ENCODE data around the gene CD86. TPM values are rescaled to one million over a fixed set of nuclear protein-coding genes. Genes with fewer than 3 reads are reported as not detected.

Gene CD86
- total RNA-seq, 1 donor from 2014 or later = not detected

DNA sequence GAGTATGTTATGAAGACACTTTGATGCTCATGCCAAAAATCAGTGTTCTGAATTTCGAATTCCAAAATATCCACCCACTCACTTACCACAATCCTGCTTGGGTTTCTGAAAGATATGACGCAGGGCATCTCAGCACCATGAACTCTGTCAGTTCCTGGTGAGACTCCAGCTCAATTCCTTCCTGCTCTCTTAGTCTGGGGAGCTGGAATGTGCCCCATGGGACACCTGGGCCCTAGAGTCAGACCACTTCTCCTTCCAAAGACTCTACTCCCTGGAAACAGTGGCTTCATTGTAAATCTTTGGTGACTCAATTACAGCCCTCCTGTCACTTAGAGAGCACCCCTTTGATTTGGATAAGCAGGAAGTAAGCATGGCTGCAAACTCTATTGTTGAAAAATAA is 50.5 kb downstream of the CD86 start:
- Histone ChIP-seq H3K27ac (no peak overlapping the region), H3K27me3 (no peaks in the 10 kb centered on the region), H3K4me3 (no peak overlapping the region), H3K9me3 (no peaks in the 10 kb centered on the region), H3K36me3 (no peaks in the 10 kb centered on the region), H3K4me1 (no peaks in the 10 kb centered on the region)
- no peak for DNase-seq (ENCODE audit: low spot score in 2 of 2)
- intact Hi-C loops (cut with DNase I) = no loop called here
- no peak for TF ChIP-seq CTCF (IDR thresholded peaks at IDR 0.05)

DNA sequence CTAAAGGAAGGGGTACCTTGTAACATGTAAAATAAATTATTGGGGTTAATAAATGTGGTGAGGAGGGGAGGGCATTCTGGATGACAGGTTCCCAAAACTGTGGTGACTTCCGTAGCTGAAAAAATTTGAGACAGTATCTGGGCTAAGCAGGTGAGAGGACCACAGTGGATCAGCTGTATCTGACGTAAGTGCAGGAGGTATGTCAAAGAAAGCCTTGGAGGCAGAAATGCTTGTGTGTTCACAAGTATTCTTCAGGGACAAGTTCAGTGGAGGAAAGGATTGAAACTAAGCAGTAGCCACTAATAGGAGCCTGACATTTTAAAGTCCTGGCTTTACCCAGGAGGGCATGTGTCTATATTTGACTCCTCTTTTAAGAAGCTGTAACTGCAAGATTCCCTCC is 52.0 kb downstream of the CD86 start:
- H3K9me3 ChIP-seq = no peaks in the 10 kb centered on the region
- H3K27ac ChIP-seq = no peak overlapping the region
- H3K27me3 ChIP-seq = no peaks in the 10 kb centered on the region
- no peak overlapping the region for H3K4me3 ChIP-seq
- no peak for TF ChIP-seq CTCF (IDR thresholded peaks at IDR 0.05)
- H3K36me3 ChIP-seq = no peaks in the 10 kb centered on the region
- intact Hi-C loops (cut with DNase I) = no loop called here
- DNase-seq (ENCODE audit: low spot score in 2 of 2) = no peak
- no peaks in the 10 kb centered on the region for H3K4me1 ChIP-seq

GRCh38 chr3:122111974-122112373 is 56.8 kb downstream of the CD86 start:
- no peak overlapping the region for H3K4me3 ChIP-seq
- no peak for DNase-seq (ENCODE audit: low spot score in 2 of 2)
- H3K27me3 ChIP-seq = no peaks in the 10 kb centered on the region
- no peaks in the 10 kb centered on the region for H3K4me1 ChIP-seq
- no peaks in the 10 kb centered on the region for H3K36me3 ChIP-seq
- TF ChIP-seq CTCF (IDR thresholded peaks at IDR 0.05) = no peak
- H3K9me3 ChIP-seq = no peaks in the 10 kb centered on the region
- intact Hi-C loops (cut with DNase I) = no loop called here
- no peak overlapping the region for H3K27ac ChIP-seq

DNA sequence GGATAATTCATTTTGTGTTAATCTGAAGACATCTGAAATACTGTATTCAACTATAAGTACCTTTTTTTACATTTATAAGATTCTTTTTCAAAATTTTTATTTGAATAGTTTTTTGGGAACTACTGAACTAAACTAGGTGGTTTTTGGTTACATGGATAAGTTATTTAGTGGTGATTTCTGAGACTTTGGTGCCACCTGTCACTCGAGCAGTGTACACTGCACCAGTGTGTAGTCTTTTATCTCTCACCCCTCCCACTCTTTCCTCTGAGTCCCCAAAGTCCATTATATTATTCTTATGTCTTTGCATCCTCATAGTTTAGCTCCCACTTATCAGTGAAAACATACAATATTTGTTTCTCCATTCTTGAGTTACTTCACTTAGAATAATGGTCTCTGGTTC is 57.6 kb downstream of the CD86 start:
- DNase-seq (ENCODE audit: low spot score in 2 of 2) = no peak
- intact Hi-C loops (cut with DNase I) = no loop called here
- TF ChIP-seq CTCF (IDR thresholded peaks at IDR 0.05) = no peak
- Histone ChIP-seq H3K27me3 (no peaks in the 10 kb centered on the region), H3K27ac (no peak overlapping the region), H3K4me1 (no peaks in the 10 kb centered on the region), H3K36me3 (no peaks in the 10 kb centered on the region), H3K4me3 (no peak overlapping the region), H3K9me3 (no peaks in the 10 kb centered on the region)

DNA sequence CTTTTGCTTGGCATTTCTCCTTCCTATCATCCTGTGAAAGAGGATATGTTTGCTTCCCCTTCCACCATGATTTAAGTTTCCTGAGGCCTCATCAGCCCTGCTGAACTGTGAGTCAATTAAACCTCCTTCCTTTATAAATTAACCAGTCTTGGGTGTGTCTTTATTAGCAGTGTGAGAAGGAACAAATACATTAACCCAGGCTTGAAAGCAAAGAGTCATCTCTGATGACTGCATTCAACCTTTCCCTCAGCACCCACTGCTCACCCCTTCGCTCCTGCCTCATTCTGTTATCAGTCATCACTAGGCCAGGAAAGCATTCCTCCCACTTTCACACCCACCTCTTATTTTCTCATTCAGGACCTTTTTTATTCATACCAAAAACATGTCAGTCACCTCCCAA is 68.7 kb downstream of the CD86 start:
- no peaks in the 10 kb centered on the region for H3K9me3 ChIP-seq
- no peak overlapping the region for H3K4me3 ChIP-seq
- H3K27me3 ChIP-seq = no peaks in the 10 kb centered on the region
- intact Hi-C loops (cut with DNase I) = no loop called here
- no peaks in the 10 kb centered on the region for H3K4me1 ChIP-seq
- no peaks in the 10 kb centered on the region for H3K36me3 ChIP-seq
- no peak for TF ChIP-seq CTCF (IDR thresholded peaks at IDR 0.05)
- no peak overlapping the region for H3K27ac ChIP-seq
- no peak for DNase-seq (ENCODE audit: low spot score in 2 of 2)

GRCh38 chr3:122132949-122133540 is 77.9 kb downstream of the CD86 start:
- Histone ChIP-seq H3K27ac (no peak overlapping the region), H3K4me3 (no peak overlapping the region), H3K27me3 (no peaks in the 10 kb centered on the region), H3K9me3 (no peaks in the 10 kb centered on the region), H3K4me1 (no peaks in the 10 kb centered on the region), H3K36me3 (no peaks in the 10 kb centered on the region)
- TF ChIP-seq CTCF (IDR thresholded peaks at IDR 0.05) = no peak
- no peak for DNase-seq (ENCODE audit: low spot score in 2 of 2)
- intact Hi-C loops (cut with DNase I) = no loop called here

Measured in ascending aorta (tissue), 2 donors.